ENCODE results near the gene SMARCA4. TPM values are rescaled to one million over a fixed set of nuclear protein-coding genes. Genes with fewer than 3 reads are reported as not detected.
"Not testable (repeated sequence)": the region's sequence is repeated elsewhere in the genome, so short reads cannot be mapped to it uniquely, and the experiment has no call there.

The SMARCA4 gene
- total and polyA plus RNA-seq, 11 donors, result 34.1 to 70.9 (median 48.6) TPM

DNA sequence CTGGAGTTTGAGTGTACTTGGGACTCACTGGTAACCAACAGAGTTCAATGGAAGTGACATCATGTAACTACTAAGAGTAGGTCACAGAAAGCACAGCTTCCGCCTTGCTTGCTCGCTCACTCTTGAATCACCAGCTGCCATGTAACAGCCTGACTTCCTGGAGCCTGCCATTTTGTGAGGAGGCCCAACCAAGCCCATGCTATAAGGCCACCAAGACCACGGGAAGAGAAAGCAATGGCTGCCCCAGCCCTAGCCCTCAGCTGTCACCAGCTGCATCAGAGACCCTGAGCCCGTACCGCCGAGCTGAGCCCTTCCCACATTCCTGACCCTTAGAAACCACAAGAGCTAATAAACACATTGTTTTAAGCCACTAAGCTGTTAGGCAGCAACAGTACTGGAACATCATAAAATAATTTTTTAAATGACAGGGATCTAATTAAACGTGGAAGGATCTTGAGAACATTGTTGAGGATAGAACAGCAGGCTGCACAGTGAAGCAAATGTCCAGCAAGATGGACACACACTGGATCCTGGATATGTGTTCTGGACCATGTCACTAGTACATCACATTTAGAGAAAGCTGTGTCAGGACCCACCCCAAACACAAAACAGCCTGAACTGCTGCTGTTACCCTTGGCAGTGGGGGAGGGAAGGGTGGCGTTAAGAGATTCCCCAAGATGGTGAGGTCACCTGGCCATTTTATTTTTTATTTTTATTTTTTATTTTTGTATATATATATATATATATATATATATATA lies 106.7 kb downstream of the SMARCA4 start:
- H3K27ac ChIP-seq, result no peak overlapping the region
- no peak for TF ChIP-seq POLR2A (IDR thresholded peaks at IDR 0.05)
- TF ChIP-seq, protein P1, sequence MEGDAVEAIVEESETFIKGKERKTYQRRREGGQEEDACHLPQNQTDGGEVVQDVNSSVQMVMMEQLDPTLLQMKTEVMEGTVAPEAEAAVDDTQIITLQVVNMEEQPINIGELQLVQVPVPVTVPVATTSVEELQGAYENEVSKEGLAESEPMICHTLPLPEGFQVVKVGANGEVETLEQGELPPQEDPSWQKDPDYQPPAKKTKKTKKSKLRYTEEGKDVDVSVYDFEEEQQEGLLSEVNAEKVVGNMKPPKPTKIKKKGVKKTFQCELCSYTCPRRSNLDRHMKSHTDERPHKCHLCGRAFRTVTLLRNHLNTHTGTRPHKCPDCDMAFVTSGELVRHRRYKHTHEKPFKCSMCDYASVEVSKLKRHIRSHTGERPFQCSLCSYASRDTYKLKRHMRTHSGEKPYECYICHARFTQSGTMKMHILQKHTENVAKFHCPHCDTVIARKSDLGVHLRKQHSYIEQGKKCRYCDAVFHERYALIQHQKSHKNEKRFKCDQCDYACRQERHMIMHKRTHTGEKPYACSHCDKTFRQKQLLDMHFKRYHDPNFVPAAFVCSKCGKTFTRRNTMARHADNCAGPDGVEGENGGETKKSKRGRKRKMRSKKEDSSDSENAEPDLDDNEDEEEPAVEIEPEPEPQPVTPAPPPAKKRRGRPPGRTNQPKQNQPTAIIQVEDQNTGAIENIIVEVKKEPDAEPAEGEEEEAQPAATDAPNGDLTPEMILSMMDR (IDR thresholded peaks at IDR 0.05), result no peak
- peaks cover 0 to 4% (median 0%) of the 10 kb centered on the region in 12 donors for H3K4me1 ChIP-seq
- ATAC-seq (no peak), DNase-seq (no peak)
- H3K4me3 ChIP-seq, result no peak overlapping the region
- no peaks in the 10 kb centered on the region for H3K27me3 ChIP-seq
- no peaks in the 10 kb centered on the region for H3K9me3 ChIP-seq
- 95 to 99% (median 96%) methylated on average over 8 of the region's 8 CpGs for WGBS, 4 donors
- intact Hi-C loops (cut with DNase I), result no loop called here
- H3K36me3 ChIP-seq, result peaks cover 0 to 26% (median 9%) of the 10 kb centered on the region in 9 donors

DNA sequence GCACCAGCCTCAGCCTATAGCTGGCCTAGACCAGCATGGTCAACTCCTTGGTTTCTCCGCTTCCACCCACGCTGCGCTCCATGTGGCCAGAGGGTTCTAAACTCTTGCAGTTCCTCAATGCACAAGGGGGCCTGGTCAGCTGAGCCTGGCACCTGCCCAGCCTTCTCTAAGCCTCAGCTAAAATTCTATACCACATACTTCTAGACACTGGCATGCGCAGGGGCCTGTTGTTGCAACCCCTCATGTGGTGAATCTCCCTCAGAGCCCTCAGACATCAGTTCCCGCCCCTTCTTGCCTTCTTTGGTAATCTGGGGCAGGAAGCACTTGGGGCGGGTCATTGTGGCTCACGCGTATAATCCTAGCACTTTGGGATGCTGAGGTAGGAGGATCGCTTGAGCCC lies 108.7 kb downstream of the SMARCA4 start:
- no peak for ATAC-seq
- peaks cover 0 to 10% (median 3%) of the 10 kb centered on the region in 9 donors for H3K36me3 ChIP-seq
- 81 to 86% (median 83%) methylated on average over 9 of the region's 9 CpGs for WGBS, 4 donors
- DNase-seq, result no peak
- H3K4me1 ChIP-seq, result peaks cover 0 to 12% (median 0%) of the 10 kb centered on the region in 12 donors
- no peak overlapping the region for H3K4me3 ChIP-seq
- H3K9me3 ChIP-seq, result no peaks in the 10 kb centered on the region
- intact Hi-C loops (cut with DNase I), result no loop called here
- H3K27ac ChIP-seq, result no peak overlapping the region
- no peaks in the 10 kb centered on the region for H3K27me3 ChIP-seq
- TF ChIP-seq, protein P1 (IDR thresholded peaks at IDR 0.05), result no peak
- TF ChIP-seq POLR2A (IDR thresholded peaks at IDR 0.05), result no peak

DNA sequence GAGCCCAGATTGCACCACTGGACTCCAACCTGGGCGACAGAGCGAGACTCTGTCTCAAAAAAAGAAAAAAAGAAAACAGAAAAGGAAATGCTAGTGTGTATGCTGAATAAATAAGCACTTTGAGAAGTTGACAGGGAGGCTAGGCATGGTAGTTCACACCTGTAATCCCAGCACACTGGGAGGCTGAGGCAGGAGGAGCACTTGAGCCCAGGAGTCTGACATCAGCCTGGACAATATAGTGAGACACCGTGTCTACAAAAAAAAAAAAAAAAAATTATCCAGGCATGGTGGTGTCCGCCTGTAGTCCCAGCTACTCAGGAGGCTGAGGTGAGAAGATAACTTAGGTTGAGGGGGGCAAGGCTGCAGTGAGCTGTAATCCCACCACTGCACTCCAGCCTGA lies 109.3 kb downstream of the SMARCA4 start:
- DNase-seq (no peak), ATAC-seq (no peak)
- Histone ChIP-seq H3K27ac (no peak overlapping the region), H3K9me3 (no peaks in the 10 kb centered on the region), H3K27me3 (no peaks in the 10 kb centered on the region), H3K4me1 (peaks cover 0 to 17% (median 0%) of the 10 kb centered on the region in 12 donors), H3K36me3 (peaks cover 0 to 10% (median 3%) of the 10 kb centered on the region in 9 donors), H3K4me3 (no peak overlapping the region)
- TF ChIP-seq POLR2A (IDR thresholded peaks at IDR 0.05), result no peak
- TF ChIP-seq, protein P1 (IDR thresholded peaks at IDR 0.05), result no peak
- intact Hi-C loops (cut with DNase I), result no loop called here
- 94 to 99% (median 96%) methylated on average over 4 of the region's 4 CpGs for WGBS, 4 donors

DNA sequence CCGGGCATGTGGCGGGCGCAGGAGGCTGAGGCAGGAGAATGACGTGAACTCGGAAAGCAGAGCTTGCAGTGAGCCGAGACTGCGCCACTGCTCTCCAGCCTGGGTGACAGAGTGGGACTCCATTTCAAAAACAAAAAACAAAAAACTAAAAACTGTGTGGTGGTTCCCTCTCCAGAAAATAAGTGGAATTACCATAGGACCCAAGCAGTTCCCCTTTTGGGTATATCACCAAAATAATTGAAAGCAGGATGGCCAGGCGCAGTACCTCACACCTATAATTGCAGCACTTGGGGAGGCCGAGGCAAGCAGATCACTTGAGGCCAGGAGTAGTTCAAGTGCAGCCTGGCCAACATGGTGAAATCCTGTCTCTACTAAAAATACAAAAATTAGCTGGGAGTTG lies 112.7 kb downstream of the SMARCA4 start:
- no peak for DNase-seq
- intact Hi-C loops (cut with DNase I), result no loop called here
- Histone ChIP-seq H3K9me3 (no peaks in the 10 kb centered on the region), H3K36me3 (no peaks in the 10 kb centered on the region), H3K4me1 (peaks cover 0 to 22% (median 0%) of the 10 kb centered on the region in 12 donors), H3K4me3 (no peak overlapping the region), H3K27ac (no peak overlapping the region), H3K27me3 (no peaks in the 10 kb centered on the region)
- ATAC-seq, result no peak
- WGBS, 4 donors, result 96 to 98% (median 97%) methylated on average over 9 of the region's 9 CpGs
- TF ChIP-seq, protein P1 (IDR thresholded peaks at IDR 0.05), result no peak
- no peak for TF ChIP-seq POLR2A (IDR thresholded peaks at IDR 0.05)

DNA sequence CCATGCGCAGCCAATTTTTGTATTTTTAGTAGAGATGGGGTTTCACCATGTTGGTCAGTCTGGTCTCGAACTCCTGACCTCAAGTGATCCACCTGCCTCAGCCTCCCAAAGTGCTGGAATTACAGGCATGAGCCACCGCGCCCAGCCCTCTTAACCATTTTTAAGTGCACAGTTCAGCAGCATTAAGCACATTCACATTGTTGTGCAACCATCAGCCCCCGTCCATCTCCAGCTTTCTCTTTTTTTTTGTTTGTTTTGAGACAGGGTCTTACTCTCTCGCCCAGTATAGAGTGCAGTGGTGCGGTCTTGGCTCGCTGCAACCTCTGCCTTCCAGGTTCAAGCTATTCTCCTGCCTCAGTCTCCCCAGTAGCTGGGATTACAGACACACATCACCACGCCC lies 116.0 kb downstream of the SMARCA4 start:
- peaks cover 0 to 18% (median 0%) of the 10 kb centered on the region in 12 donors for H3K4me1 ChIP-seq
- DNase-seq; H3K27ac ChIP-seq; ATAC-seq; H3K4me3 ChIP-seq; intact Hi-C loops (cut with DNase I); H3K9me3 ChIP-seq; H3K36me3 ChIP-seq; H3K27me3 ChIP-seq: not testable (repeated sequence)
- WGBS, 4 donors, result 94 to 97% (median 95%) methylated on average over 9 of the region's 9 CpGs
